ENCODE data around the gene NLGN4Y. TPM values are rescaled to one million over a fixed set of nuclear protein-coding genes. Genes with fewer than 3 reads are reported as not detected.

Gene NLGN4Y
- total and polyA plus RNA-seq, 2 of the 13 experiments (the other 11 are each of a cell fraction or from before 2014, with no cell fraction given), result 6.0 to 16.5 TPM

- TF ChIP-seq NFE2 (CRISPR knock-in tag; IDR thresholded peaks at IDR 0.05) (no peak), UBTF (CRISPR knock-in tag; IDR thresholded peaks at IDR 0.05) (no peak)
Observed at GRCh38 chrY:14871971-14872370, 347.6 kb downstream of the NLGN4Y start (continued).

Measured in HepG2 (cell line).